DOHH2 (cell line): ENCODE data around the gene PDE11A.

Experiments used
- H3F3A ChIP-seq: fragments of 200-600 bp; sonication (generic), shearing (Covaris generic); 2 replicates; pipeline ENCODE4 v1.6.0; 2016; ENCODE audit warnings: antibody characterized with exemption, mild to moderate bottlenecking; ENCODE audit not compliant: control insufficient read depth, insufficient read depth
- H3K27ac ChIP-seq: fragments of 200-600 bp; sonication (generic); 2 replicates; pipeline ENCODE4 v1.5.1; 2014; ENCODE audit warnings: low read depth, mild to moderate bottlenecking, low read length, moderate library complexity
- H3K27me3 ChIP-seq: fragments of 200-600 bp; sonication (generic); 2 replicates; pipeline ENCODE4 v1.6.1; 2014; ENCODE audit warnings: mild to moderate bottlenecking, low read length, mixed read lengths; ENCODE audit not compliant: control insufficient read depth
- H3K36me3 ChIP-seq: fragments of 200-600 bp; sonication (generic); 2 replicates; pipeline ENCODE4 v1.6.1; 2014; ENCODE audit warnings: mild to moderate bottlenecking, low read length, moderate library complexity, mixed read lengths; ENCODE audit not compliant: control insufficient read depth
- H3K4me1 ChIP-seq: fragments of 200-600 bp; sonication (generic); 2 replicates; pipeline ENCODE4 v1.6.1; 2014; ENCODE audit warnings: mild to moderate bottlenecking, low read length, mixed read lengths; ENCODE audit not compliant: control insufficient read depth
- H3K4me2 ChIP-seq: fragments of 200-600 bp; sonication (generic); 2 replicates; pipeline ENCODE4 v1.6.0; 2014; ENCODE audit warnings: mild to moderate bottlenecking, low read length, moderate library complexity
- H3K4me3 ChIP-seq: fragments of 200-600 bp; sonication (generic); 2 replicates; pipeline ENCODE4 v1.5.1; 2014; ENCODE audit warnings: mild to moderate bottlenecking, low read length, mixed read lengths
- H3K79me2 ChIP-seq: fragments of 200-600 bp; sonication (generic); 2 replicates; pipeline ENCODE4 v1.6.1; 2014; ENCODE audit warnings: mild to moderate bottlenecking, low read length, mixed read lengths; ENCODE audit not compliant: control insufficient read depth
- H3K9me2 ChIP-seq: fragments of 200-600 bp; sonication (generic); replicated peaks from 2 replicates; pipeline ENCODE4 v1.6.1; 2014; ENCODE audit warnings: mild to moderate bottlenecking, low read length, mixed read lengths; ENCODE audit not compliant: control insufficient read depth
- H3K9me3 ChIP-seq: fragments of 200-600 bp; sonication (generic); 2 replicates; pipeline ENCODE4 v1.6.1; 2014; ENCODE audit warnings: antibody characterized with exemption, low read length, mixed read lengths; ENCODE audit not compliant: control insufficient read depth, insufficient read depth
- H4K20me1 ChIP-seq: fragments of 200-600 bp; sonication (generic); 2 replicates; pipeline ENCODE4 v1.6.0; 2014; ENCODE audit warnings: low read depth, mild to moderate bottlenecking, antibody characterized with exemption, low read length, moderate library complexity; ENCODE audit not compliant: control insufficient read depth, insufficient read depth
- CTCF ChIP-seq: fragments of 200-600 bp; sonication (generic); IDR thresholded peaks from one replicate; pipeline ENCODE4 v1.5.1; 2014; ENCODE audit warnings: antibody characterized with exemption, mild to moderate bottlenecking, low read depth, low read length; ENCODE audit not compliant: poor library complexity, severe bottlenecking
- EZH2phosphoT487 ChIP-seq: fragments of 200-600 bp; sonication (generic); IDR thresholded peaks from 2 replicates; pipeline ENCODE4 v1.6.1; 2017; ENCODE audit warnings: borderline replicate concordance, mild to moderate bottlenecking, antibody characterized with exemption, low read length, moderate library complexity, mixed read lengths

Gene PDE11A

GRCh38 chr2:177641331-177641730, 431.2 kb downstream of the PDE11A start:
- Histone ChIP-seq H3K9me2 (no peaks in the 10 kb centered on the region), H3K36me3 (no peaks in the 10 kb centered on the region), H3K27ac (no peak overlapping the region), H3K9me3 (no peaks in the 10 kb centered on the region), H3F3A (no peaks in the 10 kb centered on the region), H3K79me2 (no peaks in the 10 kb centered on the region), H3K4me3 (no peak overlapping the region), H3K27me3 (no peaks in the 10 kb centered on the region), H3K4me2 (no peak overlapping the region), H3K4me1 (no peaks in the 10 kb centered on the region), H4K20me1 (no peaks in the 10 kb centered on the region)
- TF ChIP-seq EZH2phosphoT487 (no peak), CTCF (no peak)

- no peak overlapping the region for H3K4me2 ChIP-seq
- H3K27ac ChIP-seq, result no peak overlapping the region
- H3K9me2 ChIP-seq, result no peaks in the 10 kb centered on the region
- H3K79me2 ChIP-seq, result no peaks in the 10 kb centered on the region
- H3K36me3 ChIP-seq, result no peaks in the 10 kb centered on the region
- no peaks in the 10 kb centered on the region for H3K4me1 ChIP-seq
- H3F3A ChIP-seq, result no peaks in the 10 kb centered on the region
- no peaks in the 10 kb centered on the region for H4K20me1 ChIP-seq
- no peak overlapping the region for H3K4me3 ChIP-seq
- no peaks in the 10 kb centered on the region for H3K27me3 ChIP-seq
- no peak for TF ChIP-seq EZH2phosphoT487
- TF ChIP-seq CTCF, result no peak
- H3K9me3 ChIP-seq, result no peaks in the 10 kb centered on the region
Observed at GRCh38 chr2:177640423-177640822, 432.2 kb downstream of the PDE11A start.

- Histone ChIP-seq H3F3A (no peaks in the 10 kb centered on the region), H4K20me1 (no peaks in the 10 kb centered on the region), H3K36me3 (no peaks in the 10 kb centered on the region), H3K4me2 (no peak overlapping the region), H3K9me2 (no peaks in the 10 kb centered on the region), H3K9me3 (no peaks in the 10 kb centered on the region), H3K4me1 (no peaks in the 10 kb centered on the region), H3K27me3 (peaks cover 4% of the 10 kb centered on the region; the same call in 1 of the 2 replicates), H3K27ac (no peak overlapping the region), H3K79me2 (no peaks in the 10 kb centered on the region), H3K4me3 (no peak overlapping the region)
- TF ChIP-seq EZH2phosphoT487 (no peak), CTCF (no peak)
Observed at GRCh38 chr2:177639262-177639914, 433.2 kb downstream of the PDE11A start.
